A673 (cell line): ENCODE results near the gene STAB2. TPM values are rescaled to one million over a fixed set of nuclear protein-coding genes. Genes with fewer than 3 reads are reported as not detected.

Experiments used
- BruUV-seq: library from RNA; stranded (reverse); fragments of 400-500 nt; replicated peaks from 2 replicates; lab custom pipeline; 2021; lab: Mats Ljungman, UMichigan
- CTCF ChIA-PET: fragments of 300-600 bp; sonication (Branson Sonifier 250); formaldehyde crosslinking; loops from one replicate; lab custom pipeline; 2022; ENCODE audit warnings: antibody characterized with exemption; lab: Charles Lee
- POLR2A ChIA-PET: fragments of 300-600 bp; sonication (Branson Sonifier 250); formaldehyde crosslinking; loops from one replicate; lab custom pipeline; 2022; ENCODE audit warnings: antibody characterized with exemption; ENCODE audit not compliant: low non-redundant PET; lab: Charles Lee
- DNase-seq: peaks from one replicate; pipeline ENCODE4 v3.0.0-alpha.2; 2015; ENCODE audit warnings: low spot score
- H3K27ac ChIP-seq: fragments of 200-600 bp; sonication (generic); 2 replicates; pipeline ENCODE4 v1.5.1; 2016; ENCODE audit warnings: mixed run types, low read depth, mild to moderate bottlenecking, mixed read lengths, antibody characterized with exemption, low read length; ENCODE audit not compliant: poor library complexity, severe bottlenecking
- H3K27me3 ChIP-seq: fragments of 200-600 bp; sonication (generic); replicated peaks from 2 replicates; pipeline ENCODE4 v1.6.1; 2017; ENCODE audit warnings: mixed run types, low read depth, mild to moderate bottlenecking, mixed read lengths, antibody characterized with exemption, low read length; ENCODE audit not compliant: insufficient read depth, poor library complexity
- H3K36me3 ChIP-seq: fragments of 200-600 bp; sonication (generic); 2 replicates; pipeline ENCODE4 v1.6.1; 2016; ENCODE audit warnings: mixed run types, mild to moderate bottlenecking, mixed read lengths, antibody characterized with exemption, low read length; ENCODE audit not compliant: insufficient read depth, poor library complexity, severe bottlenecking
- H3K4me1 ChIP-seq: fragments of 200-600 bp; sonication (generic); 2 replicates; pipeline ENCODE4 v1.6.1; 2017; ENCODE audit warnings: mixed run types, mild to moderate bottlenecking, mixed read lengths, antibody characterized with exemption, low read length; ENCODE audit not compliant: insufficient read depth, poor library complexity, severe bottlenecking
- H3K4me3 ChIP-seq: fragments of 200-600 bp; sonication (generic); 2 replicates; pipeline ENCODE4 v1.5.1; 2016; ENCODE audit warnings: low read depth, mixed run types, mild to moderate bottlenecking, mixed read lengths, low read length; ENCODE audit not compliant: poor library complexity, severe bottlenecking
- H3K9me3 ChIP-seq: fragments of 200-600 bp; sonication (generic); 2 replicates; pipeline ENCODE4 v1.6.1; 2016; ENCODE audit warnings: mixed run types, low read depth, mild to moderate bottlenecking, mixed read lengths, antibody characterized with exemption, low read length; ENCODE audit not compliant: poor library complexity, severe bottlenecking
- CTCF ChIP-seq: fragments of 300-800, 200-600 bp; sonication (generic); conservative IDR thresholded peaks from 2 replicates; pipeline ENCODE4 v1.5.1; 2017; ENCODE audit warnings: low read depth, mild to moderate bottlenecking, antibody characterized with exemption, low read length, moderate library complexity, mixed read lengths
- EZH2 ChIP-seq: fragments of 200-600 bp; sonication (generic); IDR thresholded peaks from 2 replicates; pipeline ENCODE4 v1.6.1; 2017; ENCODE audit warnings: borderline replicate concordance, low read depth, mild to moderate bottlenecking, mixed read lengths, antibody characterized with exemption, low read length; ENCODE audit not compliant: poor library complexity, severe bottlenecking
- intact Hi-C: fragments of 100-400 bp; cut with micrococcal nuclease; formaldehyde crosslinking; loops from one replicate; pipeline ENCODE4 v1.10.0; 2022; ENCODE audit not compliant: unreplicated experiment
- total RNA-seq: library from RNA; stranded (reverse); gene quantifications from 2 replicates; pipeline ENCODE4 v1.2.3, GENCODE V29; 2021

The STAB2 gene
- total RNA-seq, 1 experiment from 2014 or later: not detected

- no peak for TF ChIP-seq EZH2
- TF ChIP-seq CTCF: no peak
- Histone ChIP-seq H3K4me1 (no peaks in the 10 kb centered on the region), H3K27me3 (peaks cover 17% of the 10 kb centered on the region), H3K36me3 (no peaks in the 10 kb centered on the region), H3K9me3 (no peaks in the 10 kb centered on the region), H3K4me3 (no peak overlapping the region), H3K27ac (no peak overlapping the region)
- intact Hi-C loops: no loop called here
- ChIA-PET CTCF (no interaction called here), POLR2A (no interaction called here)
- DNase-seq: no peak
- no TSS peak for BruUV-seq
Measured at GRCh38 chr12:103640410-103640809, 53.3 kb downstream of the STAB2 start.

GRCh38 chr12:103640831-103641230, 53.8 kb downstream of the STAB2 start:
- intact Hi-C loops: no loop called here
- TF ChIP-seq EZH2: no peak
- no peak for TF ChIP-seq CTCF
- BruUV-seq: no TSS peak

GRCh38 chr12:103642240-103642864, 55.3 kb downstream of the STAB2 start:
- ChIA-PET POLR2A (no interaction called here), CTCF (interaction anchor here (1.8 kb wide), 1 partner anchor 10 kb away, joined by 8 read pairs; no protein-coding TSS in a partner anchor)
- H3K4me3 ChIP-seq: no peak overlapping the region
- no TSS peak for BruUV-seq
- no peaks in the 10 kb centered on the region for H3K9me3 ChIP-seq
- TF ChIP-seq EZH2 (no peak), CTCF (no peak)
- H3K36me3 ChIP-seq: no peaks in the 10 kb centered on the region
- no peak overlapping the region for H3K27ac ChIP-seq
- intact Hi-C loops: no loop called here
- H3K27me3 ChIP-seq: peaks cover 13% of the 10 kb centered on the region
- DNase-seq: no peak
- no peaks in the 10 kb centered on the region for H3K4me1 ChIP-seq

More at GRCh38 chr12:103640831-103641230, 53.8 kb downstream of the STAB2 start:
- Histone ChIP-seq H3K36me3 (no peaks in the 10 kb centered on the region), H3K4me1 (no peaks in the 10 kb centered on the region), H3K9me3 (no peaks in the 10 kb centered on the region), H3K27me3 (peaks cover 17% of the 10 kb centered on the region), H3K4me3 (no peak overlapping the region), H3K27ac (no peak overlapping the region)
- ChIA-PET POLR2A (no interaction called here), CTCF (interaction anchor here (1.8 kb wide), 1 partner anchor 8 kb away, joined by 8 read pairs; no protein-coding TSS in a partner anchor)
- DNase-seq: no peak
